ENCODE measurements around the gene MXRA7. TPM values are rescaled to one million over a fixed set of nuclear protein-coding genes. Genes with fewer than 3 reads are reported as not detected.

MXRA7 gene
- total RNA-seq, 8 experiments from 2014 or later = 19.7 to 214 (median 106) TPM

DNA sequence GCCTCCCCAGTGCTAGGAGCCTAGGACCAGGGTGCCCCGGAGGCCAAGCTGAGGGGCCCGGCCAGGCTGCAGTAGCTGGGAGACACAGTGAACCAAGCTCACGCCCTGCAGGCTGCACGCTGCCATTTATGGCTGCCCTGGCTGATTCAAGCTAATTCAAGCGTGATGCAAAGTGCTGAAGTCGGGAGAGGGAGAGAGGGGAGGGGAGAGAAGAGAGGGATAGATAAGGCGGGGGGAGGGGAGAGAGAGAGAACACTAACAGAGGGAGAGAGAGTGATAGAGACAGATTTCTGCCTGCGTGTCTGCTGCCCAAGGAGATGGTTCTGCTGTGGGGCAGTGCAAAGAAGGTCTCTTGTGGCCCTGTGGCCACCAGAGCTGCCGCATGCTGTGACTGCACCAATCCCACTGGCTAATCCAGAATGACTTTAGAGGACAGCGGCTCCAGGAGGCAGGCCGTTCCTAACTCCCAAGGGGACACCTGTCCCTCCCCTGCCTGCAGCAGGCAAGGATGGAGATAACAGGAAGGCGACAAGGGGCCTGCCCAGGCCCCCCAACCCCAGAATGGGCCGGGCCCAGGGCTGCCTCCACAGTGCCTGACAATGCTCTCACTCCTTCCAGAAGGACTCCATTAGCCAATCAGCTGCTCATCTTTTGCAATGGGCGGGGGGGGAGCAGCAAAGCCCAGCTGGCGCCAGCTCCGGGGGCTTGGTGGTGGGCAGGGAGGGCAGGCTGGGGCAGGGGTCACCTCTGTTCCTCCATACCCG is 12.9 kb downstream of the MXRA7 start:
- peak; percentile 2 to 66 (median 58) for ATAC-seq (replicated peaks in 6 of 8)
- Histone ChIP-seq H3K4me1 (replicated peaks in 1 of 2) (peaks cover 42 to 53% of the 10 kb centered on the region in 2 donors), H3K4me3 (peak overlapping the region in 1 of 5 donors; percentile 5), H3K27ac (peak overlapping the region; percentile 89 to 96)
- WGBS, 10 experiments = 0% methylated on average over 4 of the region's 17 CpGs; no CpG with 5 or more reads in 9 of the 10 experiments
- in situ Hi-C loops (cut with MboI; ENCODE audit: low pct_unique_long_range_greater_than_20kb in 2 of 9, low sequenced_read_pairs in 9 of 9, unreplicated experiment in 9 of 9) = no loop called here

- in situ Hi-C loops (cut with MboI; ENCODE audit: low pct_unique_long_range_greater_than_20kb in 2 of 9, low sequenced_read_pairs in 9 of 9, unreplicated experiment in 9 of 9) = no loop called here
- H3K4me1 ChIP-seq (replicated peaks in 1 of 2) = peaks cover 40 to 52% of the 10 kb centered on the region in 2 donors
- H3K27ac ChIP-seq = peak overlapping the region; percentile 89 to 96
- peak in 7 of 8 experiments; percentile 2 to 61 (median 19) for ATAC-seq (replicated peaks in 6 of 8)
- peak overlapping the region in 1 of 5 donors; percentile 5 for H3K4me3 ChIP-seq
- 47 to 90% (median 77%) methylated on average over 2 to 16 of the region's 25 CpGs for WGBS, 10 experiments
Measured at GRCh38 chr17:76696763-76697701, 13.7 kb downstream of the MXRA7 start.

- ATAC-seq (replicated peaks in 6 of 8) = peak in 1 of 8 experiments; percentile 26
- 73 to 96% (median 94%) methylated on average over 5 to 9 of the region's 16 CpGs; no CpG with 5 or more reads in 2 of the 10 experiments for WGBS, 10 experiments
- Histone ChIP-seq H3K4me1 (replicated peaks in 1 of 2) (peaks cover 25 to 36% of the 10 kb centered on the region in 2 donors), H3K4me3 (no peak overlapping the region), H3K27ac (no peak overlapping the region)
- in situ Hi-C loops (cut with MboI; ENCODE audit: low pct_unique_long_range_greater_than_20kb in 2 of 9, low sequenced_read_pairs in 9 of 9, unreplicated experiment in 9 of 9) = no loop called here
Measured at GRCh38 chr17:76695059-76695831, 15.5 kb downstream of the MXRA7 start.

- ATAC-seq (replicated peaks in 6 of 8) = no peak
- no peak overlapping the region for H3K4me3 ChIP-seq
- peaks cover 8 to 12% of the 10 kb centered on the region in 2 donors for H3K4me1 ChIP-seq (replicated peaks in 1 of 2)
- 83 to 98% (median 90%) methylated on average over 2 to 10 of the region's 14 CpGs; no CpG with 5 or more reads in 2 of the 10 experiments for WGBS, 10 experiments
- in situ Hi-C loops (cut with MboI; ENCODE audit: low pct_unique_long_range_greater_than_20kb in 2 of 9, low sequenced_read_pairs in 9 of 9, unreplicated experiment in 9 of 9) = no loop called here
- no peak overlapping the region for H3K27ac ChIP-seq
Measured at GRCh38 chr17:76691379-76692191, 19.2 kb downstream of the MXRA7 start.

GRCh38 chr17:76690596-76691280 is 20.0 kb downstream of the MXRA7 start:
- ATAC-seq (replicated peaks in 6 of 8) = peak in 1 of 8 experiments; percentile 21
- H3K27ac ChIP-seq = no peak overlapping the region
- peaks cover 13 to 18% of the 10 kb centered on the region in 2 donors for H3K4me1 ChIP-seq (replicated peaks in 1 of 2)
- H3K4me3 ChIP-seq = no peak overlapping the region
- 66 to 100% (median 92%) methylated on average over 1 to 6 of the region's 13 CpGs for WGBS, 10 experiments
- in situ Hi-C loops (cut with MboI; ENCODE audit: low pct_unique_long_range_greater_than_20kb in 2 of 9, low sequenced_read_pairs in 9 of 9, unreplicated experiment in 9 of 9) = no loop called here

DNA sequence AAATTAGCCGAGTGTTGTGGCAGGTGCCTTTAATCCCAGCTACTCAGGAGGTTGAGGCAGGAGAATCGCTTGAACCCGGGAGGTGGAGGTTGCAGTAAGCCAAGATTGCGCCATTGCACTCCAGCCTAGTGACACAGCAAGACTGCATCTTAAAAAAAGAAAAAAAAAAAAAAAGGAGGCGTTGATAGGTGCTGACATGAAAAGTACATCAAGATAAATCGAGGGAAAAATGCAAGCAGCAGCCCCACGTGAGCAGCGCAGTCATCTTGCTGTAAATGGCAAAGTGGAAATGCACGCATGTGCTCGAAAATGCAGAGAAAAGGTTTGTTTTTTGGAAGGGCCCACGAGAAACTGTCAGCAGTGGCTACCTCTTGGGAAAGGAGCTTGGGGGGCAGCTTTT is 20.9 kb downstream of the MXRA7 start:
- WGBS, 10 experiments = 83 to 100% (median 91%) methylated on average over 1 to 10 of the region's 11 CpGs
- Histone ChIP-seq H3K4me3 (no peak overlapping the region), H3K27ac (no peak overlapping the region), H3K4me1 (replicated peaks in 1 of 2) (peaks cover 13 to 18% of the 10 kb centered on the region in 2 donors)
- no peak for ATAC-seq (replicated peaks in 6 of 8)
- in situ Hi-C loops (cut with MboI; ENCODE audit: low pct_unique_long_range_greater_than_20kb in 2 of 9, low sequenced_read_pairs in 9 of 9, unreplicated experiment in 9 of 9) = no loop called here

DNA sequence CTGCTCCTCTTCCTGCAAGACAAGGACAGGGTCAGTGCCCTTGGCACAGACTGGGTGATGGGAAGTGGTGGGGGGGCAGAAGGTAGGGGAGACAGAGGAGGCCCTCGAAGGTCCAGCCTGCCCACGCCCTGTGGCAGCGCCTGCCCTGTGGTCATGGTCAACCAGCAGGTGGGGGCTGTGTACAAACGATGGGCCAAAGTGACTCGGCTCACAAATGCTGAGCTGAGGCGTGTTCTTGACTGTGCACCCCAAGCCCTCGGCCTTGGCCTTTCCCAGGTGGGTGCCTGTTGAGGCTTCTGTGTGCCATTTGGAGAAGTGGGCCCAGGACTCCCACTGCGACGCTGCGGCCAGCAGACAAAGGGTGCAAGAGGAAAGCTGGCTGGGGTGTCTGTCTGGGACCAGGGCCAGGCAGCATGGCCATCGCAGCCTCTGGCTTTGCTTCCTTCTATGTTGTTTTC is 22.6 kb downstream of the MXRA7 start:
- peak in 2 of 8 experiments; percentile 16 to 48 for ATAC-seq (replicated peaks in 6 of 8)
- peaks cover 20 to 26% of the 10 kb centered on the region in 2 donors for H3K4me1 ChIP-seq (replicated peaks in 1 of 2)
- H3K4me3 ChIP-seq = no peak overlapping the region
- WGBS, 10 experiments = 20 to 100% (median 100%) methylated on average over 1 to 4 of the region's 11 CpGs; no CpG with 5 or more reads in 6 of the 10 experiments
- in situ Hi-C loops (cut with MboI; ENCODE audit: low pct_unique_long_range_greater_than_20kb in 2 of 9, low sequenced_read_pairs in 9 of 9, unreplicated experiment in 9 of 9) = no loop called here
- H3K27ac ChIP-seq = no peak overlapping the region

GRCh38 chr17:76687298-76688164 is 23.2 kb downstream of the MXRA7 start:
- WGBS, 10 experiments = 32 to 80% (median 71%) methylated on average over 2 to 14 of the region's 26 CpGs; no CpG with 5 or more reads in 4 of the 10 experiments
- ATAC-seq (replicated peaks in 6 of 8) = peak in 2 of 8 experiments; percentile 28 to 39

DNA sequence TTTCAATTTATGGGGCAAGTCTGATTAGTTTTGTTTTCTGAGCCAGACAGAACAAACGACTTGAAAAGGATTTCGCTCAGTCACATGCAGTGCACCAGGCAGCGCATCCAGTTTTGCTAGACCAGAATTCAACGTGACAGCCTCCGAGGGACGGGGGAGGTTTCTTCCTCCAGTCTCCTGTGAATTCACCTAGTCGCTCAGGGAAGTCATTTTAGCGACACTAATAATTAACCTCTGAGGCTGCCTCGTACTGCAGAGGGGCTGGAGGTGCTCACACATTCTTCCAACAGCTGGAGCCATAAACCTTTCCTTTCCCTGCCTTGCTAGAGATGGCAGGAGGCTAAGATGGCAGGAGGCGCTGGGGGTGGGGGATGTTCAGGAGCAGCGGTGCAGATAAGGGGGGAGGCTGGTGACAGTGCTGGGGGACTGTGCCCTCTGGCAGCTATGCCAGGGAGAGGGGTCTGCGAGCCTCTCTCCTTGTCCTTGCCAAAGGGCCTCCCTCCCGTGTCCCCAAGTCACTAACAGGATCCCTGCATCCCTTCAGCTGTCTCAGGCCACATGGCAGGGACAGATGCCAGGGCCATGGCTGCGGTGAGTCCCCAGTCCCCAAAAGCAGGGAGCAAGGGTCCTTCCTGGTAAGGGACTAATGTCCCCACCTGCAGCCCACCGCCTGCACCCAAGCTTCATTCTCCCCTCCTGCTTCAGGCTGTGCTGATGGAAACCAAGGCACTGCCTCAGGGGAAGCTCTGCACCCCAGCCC is 24.0 kb downstream of the MXRA7 start:
- in situ Hi-C loops (cut with MboI; ENCODE audit: low pct_unique_long_range_greater_than_20kb in 2 of 9, low sequenced_read_pairs in 9 of 9, unreplicated experiment in 9 of 9) = no loop called here
- Histone ChIP-seq H3K27ac (peak overlapping the region; percentile 15 to 61), H3K4me1 (replicated peaks in 1 of 2) (peaks cover 26 to 41% of the 10 kb centered on the region in 2 donors), H3K4me3 (no peak overlapping the region)
- ATAC-seq (replicated peaks in 6 of 8) = peak in 5 of 8 experiments; percentile 7 to 74 (median 43)
- 9 to 80% (median 35%) methylated on average over 1 to 7 of the region's 15 CpGs; no CpG with 5 or more reads in 2 of the 10 experiments for WGBS, 10 experiments

More at GRCh38 chr17:76687298-76688164, 23.2 kb downstream of the MXRA7 start:
- Histone ChIP-seq H3K27ac (peak overlapping the region; percentile 15 to 61), H3K4me3 (no peak overlapping the region), H3K4me1 (replicated peaks in 1 of 2) (peaks cover 24 to 33% of the 10 kb centered on the region in 2 donors)
- in situ Hi-C loops (cut with MboI; ENCODE audit: low pct_unique_long_range_greater_than_20kb in 2 of 9, low sequenced_read_pairs in 9 of 9, unreplicated experiment in 9 of 9) = no loop called here

GRCh38 chr17:76685846-76686245 is 24.9 kb downstream of the MXRA7 start:
- Histone ChIP-seq H3K27ac (no peak overlapping the region), H3K4me1 (replicated peaks in 1 of 2) (peaks cover 33 to 46% of the 10 kb centered on the region in 2 donors)

More at GRCh38 chr17:76685846-76686245, 24.9 kb downstream of the MXRA7 start:
- no peak for ATAC-seq (replicated peaks in 6 of 8)
- no peak overlapping the region for H3K4me3 ChIP-seq
- WGBS, 10 experiments = 40 to 100% (median 93%) methylated on average over 1 to 3 of the region's 8 CpGs; no CpG with 5 or more reads in 6 of the 10 experiments
- in situ Hi-C loops (cut with MboI; ENCODE audit: low pct_unique_long_range_greater_than_20kb in 2 of 9, low sequenced_read_pairs in 9 of 9, unreplicated experiment in 9 of 9) = no loop called here

Measured in motor neuron (in vitro differentiated cells).